Erythroblast (primary cell): ENCODE data around the gene ZXDC.

ENCODE experiments used
- GATA1 ChIP-seq: IDR thresholded peaks from 2 replicates; pipeline ENCODE4 v1.6.1; 2011; ENCODE audit warnings: low read depth, mild to moderate bottlenecking, control low read depth, low read length, moderate library complexity
- POLR2A ChIP-seq: IDR thresholded peaks from 2 replicates; pipeline ENCODE4 v1.6.1; 2011; ENCODE audit warnings: mild to moderate bottlenecking, low read length

- no peak for TF ChIP-seq POLR2A
- TF ChIP-seq GATA1 = no peak
Measured at GRCh38 chr3:126516152-126516935, 40.7 kb upstream of the ZXDC start.
